Fibroblast of pulmonary artery (primary cell): ENCODE measurements around the gene MRPL43.

Experiments used
- DNase-seq: peaks from one replicate; pipeline ENCODE4 v3.0.0-alpha.2; 2010; ENCODE audit warnings: low read depth
- H3K4me3 ChIP-seq: replicated peaks from 2 replicates; pipeline ENCODE4 v1.5.1; 2011; ENCODE audit warnings: low read depth, mild to moderate bottlenecking, control low read depth, low read length, moderate library complexity
- CTCF ChIP-seq: IDR thresholded peaks from 2 replicates; pipeline ENCODE4 v1.5.1; 2011; ENCODE audit warnings: mild to moderate bottlenecking, control low read depth, low read length, inconsistent platforms; ENCODE audit errors: missing control alignments

Gene MRPL43

GRCh38 chr10:101018600-101019439 lies 31.5 kb upstream of the MRPL43 start:
- H3K4me3 ChIP-seq, result no peak overlapping the region
- TF ChIP-seq CTCF, result peak; percentile 71
- peak; percentile 83 for DNase-seq

GRCh38 chr10:101018118-101018599 lies 30.9 kb upstream of the MRPL43 start:
- DNase-seq, result no peak
- H3K4me3 ChIP-seq, result no peak overlapping the region
- TF ChIP-seq CTCF, result no peak

GRCh38 chr10:101016814-101017213 lies 29.5 kb upstream of the MRPL43 start:
- TF ChIP-seq CTCF, result no peak
- H3K4me3 ChIP-seq, result no peak overlapping the region
- no peak for DNase-seq

- TF ChIP-seq CTCF, result no peak
- DNase-seq, result no peak
- H3K4me3 ChIP-seq, result no peak overlapping the region
Observed at GRCh38 chr10:101015582-101015973, 28.3 kb upstream of the MRPL43 start.

- no peak for TF ChIP-seq CTCF
- no peak overlapping the region for H3K4me3 ChIP-seq
- peak; percentile 87 for DNase-seq
Observed at GRCh38 chr10:101014966-101015581, 27.8 kb upstream of the MRPL43 start.

- TF ChIP-seq CTCF, result peak; percentile 96
- DNase-seq, result peak; percentile 73
- H3K4me3 ChIP-seq, result no peak overlapping the region
Observed at GRCh38 chr10:101014230-101014884, 27.1 kb upstream of the MRPL43 start.
